HG03457 (cell line): ENCODE data around the gene GRM1.
A peak's percentile ranks its signal among the peaks of the same experiment; 100 is the strongest.

Experiments used
- ATAC-seq: cut with Tn5 transposase; IDR thresholded peaks from one replicate; pipeline ENCODE4 v1.9.1; 2021; ENCODE audit warnings: moderate number of reproducible peaks; ENCODE audit not compliant: unreplicated experiment

The GRM1 gene

DNA sequence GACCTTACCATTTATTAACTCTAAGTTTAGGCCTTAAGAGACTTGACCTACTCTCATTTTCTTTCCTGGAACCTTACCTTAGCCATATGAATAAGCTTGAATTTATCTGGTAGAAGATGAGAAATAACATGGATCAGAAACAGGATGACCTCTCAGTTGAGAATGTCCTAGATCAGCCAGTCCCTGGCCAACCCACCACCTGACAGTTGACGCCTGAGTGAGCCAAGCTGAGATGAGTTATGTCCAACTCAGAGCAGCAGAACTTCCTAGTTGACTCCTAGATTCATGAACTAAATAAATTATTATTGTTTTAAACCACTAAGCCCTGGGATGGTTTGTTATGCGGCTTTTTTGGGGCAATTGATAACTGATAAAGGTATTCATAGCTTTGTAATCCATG is 281.8 kb downstream of the GRM1 start:
- ATAC-seq = no peak

- ATAC-seq = no peak
Measured at GRCh38 chr6:146311079-146311478, 282.2 kb downstream of the GRM1 start.

GRCh38 chr6:146312608-146313007 is 283.7 kb downstream of the GRM1 start:
- no peak for ATAC-seq

DNA sequence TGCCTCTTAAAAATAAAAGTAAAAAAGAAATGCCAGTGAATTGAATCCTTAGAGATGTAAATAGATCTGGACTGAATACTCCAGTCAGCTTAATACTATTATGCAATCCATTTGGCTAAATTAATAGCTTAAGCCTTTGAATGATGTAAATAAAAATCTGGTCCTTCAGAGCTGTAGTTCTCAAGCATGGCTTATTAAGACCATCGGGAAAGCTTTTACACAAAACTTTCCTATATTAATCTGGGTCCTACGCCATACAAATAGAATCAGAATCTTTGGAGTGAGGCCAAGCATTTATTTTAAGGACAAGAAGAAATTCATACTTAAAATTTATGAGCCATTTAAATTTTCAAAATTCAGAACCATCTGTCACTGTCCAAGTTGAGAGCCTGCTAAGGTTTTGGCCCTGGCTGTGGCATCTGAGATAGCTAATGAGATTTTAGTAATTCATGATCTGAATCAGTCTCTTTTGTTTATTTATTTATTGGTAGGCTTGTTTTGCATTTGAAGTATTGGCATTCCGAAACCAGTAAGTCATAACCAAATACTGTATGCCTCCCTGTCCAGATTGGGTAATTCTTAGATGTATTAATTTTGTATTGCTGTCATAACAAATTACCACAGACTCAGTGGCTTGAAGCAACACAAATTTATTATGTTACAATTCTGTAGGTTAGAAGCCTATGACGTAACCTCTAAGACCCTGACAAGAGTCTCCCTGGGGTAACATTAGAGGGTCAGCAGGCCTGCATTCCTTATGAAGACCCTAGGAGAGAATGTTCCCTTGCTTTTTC is 286.7 kb downstream of the GRM1 start:
- ATAC-seq = no peak

DNA sequence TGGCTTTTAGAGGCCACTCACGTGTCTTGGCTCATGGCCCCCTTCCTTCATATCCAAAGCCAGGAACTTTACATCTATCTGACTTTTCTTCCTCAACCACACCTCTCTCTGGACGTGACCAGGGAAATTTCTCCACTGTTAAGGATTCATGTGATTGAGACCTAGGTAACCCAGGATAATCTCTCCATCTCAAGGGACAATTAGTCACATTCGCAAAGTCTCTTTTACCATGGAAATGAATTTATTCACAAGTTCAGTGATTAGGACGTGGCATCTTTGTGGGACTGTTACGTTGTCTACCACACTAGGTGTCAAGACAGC is 287.3 kb downstream of the GRM1 start:
- ATAC-seq = no peak

DNA sequence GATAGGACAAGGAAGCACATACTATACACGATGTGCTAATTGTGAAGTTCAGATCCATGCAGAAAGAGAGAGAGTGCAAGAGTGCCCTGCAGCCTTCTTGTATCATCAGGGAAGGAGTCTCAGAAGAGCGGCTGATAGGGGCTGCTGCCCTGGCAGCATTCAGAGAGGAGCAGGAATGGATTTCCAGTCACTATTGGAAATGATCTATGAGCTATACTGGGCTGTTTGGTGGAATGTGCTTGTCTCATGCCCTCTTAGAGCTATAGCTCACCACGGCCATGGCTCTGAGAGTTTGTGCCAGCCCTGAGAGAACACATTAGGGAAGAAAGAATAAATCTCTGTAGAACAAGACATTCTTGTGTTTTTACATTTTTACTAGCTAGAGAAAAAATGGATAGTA is 302.2 kb downstream of the GRM1 start:
- no peak for ATAC-seq

GRCh38 chr6:146335336-146335735 is 306.5 kb downstream of the GRM1 start:
- no peak for ATAC-seq

DNA sequence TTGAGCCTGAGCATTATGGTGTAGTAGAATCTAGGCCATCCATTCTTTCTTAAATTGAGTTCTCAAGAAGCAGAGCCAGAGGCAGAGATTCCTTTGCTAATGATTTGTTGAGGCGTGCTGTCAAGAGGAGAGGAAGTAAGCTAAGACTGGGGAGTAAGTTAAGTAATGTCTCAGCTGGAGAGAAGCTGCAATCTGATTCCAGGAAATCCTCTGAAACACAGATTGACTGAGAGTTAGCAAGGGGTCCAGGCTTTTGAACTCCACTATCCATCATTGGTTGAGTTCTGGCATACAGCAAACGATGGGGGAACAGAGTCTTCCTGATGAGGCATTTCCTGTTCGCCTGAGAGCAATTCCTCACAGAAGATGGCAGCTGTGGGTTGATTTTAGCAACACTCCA is 307.3 kb downstream of the GRM1 start:
- no peak for ATAC-seq

DNA sequence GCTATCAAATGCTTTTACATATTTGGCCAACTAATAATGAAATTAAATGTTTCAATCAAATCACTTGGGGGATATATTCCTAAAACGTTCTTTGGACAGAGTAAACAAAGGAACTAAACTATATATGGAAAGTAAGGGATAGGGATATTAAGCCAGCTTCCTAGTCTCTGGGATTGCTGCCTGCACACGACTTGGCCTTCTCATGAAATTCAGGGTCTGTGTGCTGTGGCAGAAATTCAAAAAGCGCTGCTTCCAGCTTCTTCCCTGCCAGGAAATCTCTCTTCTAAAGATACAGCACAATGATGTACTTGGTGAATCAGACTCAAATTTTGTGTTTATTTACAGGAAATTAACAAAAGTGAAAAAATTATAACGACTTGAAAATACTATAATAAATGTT is 308.5 kb downstream of the GRM1 start:
- no peak for ATAC-seq

DNA sequence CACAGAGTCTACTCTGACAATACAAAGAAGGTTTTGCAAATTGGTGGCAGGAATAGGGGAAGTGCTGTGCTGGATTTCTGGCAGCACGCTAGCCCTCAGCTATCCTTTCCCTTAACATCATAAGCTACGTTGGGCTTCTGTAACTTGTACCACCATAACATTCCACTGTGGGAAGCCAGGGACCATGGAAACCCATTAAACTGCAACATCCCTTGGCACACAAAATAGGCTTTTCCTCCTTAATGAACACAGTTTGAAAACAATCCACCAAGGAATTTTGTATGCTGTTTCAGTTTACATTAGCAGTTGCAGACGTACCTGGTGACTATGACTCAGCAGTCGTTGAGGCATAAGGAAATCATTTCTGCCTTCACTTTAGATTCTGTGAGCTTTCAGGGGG is 310.9 kb downstream of the GRM1 start:
- ATAC-seq = no peak

GRCh38 chr6:146341493-146342230 is 312.8 kb downstream of the GRM1 start:
- no peak for ATAC-seq

GRCh38 chr6:146345598-146345997 is 316.7 kb downstream of the GRM1 start:
- no peak for ATAC-seq

GRCh38 chr6:146347090-146347489 is 318.2 kb downstream of the GRM1 start:
- no peak for ATAC-seq

- ATAC-seq = no peak
Measured at GRCh38 chr6:146347690-146348089, 318.8 kb downstream of the GRM1 start.

DNA sequence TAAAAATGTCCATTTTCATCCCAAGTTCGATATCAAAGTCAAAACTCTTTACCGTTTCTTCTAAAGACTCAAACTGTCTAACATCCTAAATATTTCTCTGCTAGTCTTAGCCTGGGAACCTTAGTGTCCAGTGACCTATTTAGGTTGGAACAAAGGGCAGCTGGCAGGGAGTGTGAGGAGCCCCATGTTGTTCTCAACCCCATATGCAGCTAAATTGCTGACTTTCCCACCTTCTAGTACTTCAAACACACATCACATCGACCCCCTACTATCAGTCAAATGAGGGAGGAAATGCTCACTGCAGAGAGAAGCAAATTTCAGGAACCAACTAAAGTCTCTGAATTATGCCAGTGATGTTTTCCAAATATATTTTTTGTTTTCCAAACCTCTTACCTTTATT is 322.2 kb downstream of the GRM1 start:
- no peak for ATAC-seq

GRCh38 chr6:146352163-146352562 is 323.3 kb downstream of the GRM1 start:
- no peak for ATAC-seq

DNA sequence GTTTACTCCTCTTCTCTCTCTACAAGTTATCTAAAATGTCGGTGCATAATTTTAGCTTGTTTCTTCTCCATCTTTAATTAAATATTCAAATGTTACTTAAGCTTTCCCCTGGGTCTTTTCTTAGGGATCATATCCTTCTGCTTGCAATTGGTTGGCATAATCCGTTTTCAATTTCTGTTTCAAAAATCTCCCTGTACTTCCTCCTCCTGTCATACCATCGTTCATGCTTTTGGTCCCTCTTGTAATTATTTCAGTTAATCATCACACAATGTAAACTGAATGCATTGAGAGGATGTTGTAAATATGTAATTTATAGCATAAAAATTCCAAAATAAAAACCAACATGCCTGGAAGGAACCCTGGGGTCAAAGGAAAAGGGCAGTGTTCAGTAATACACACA is 325.6 kb downstream of the GRM1 start:
- no peak for ATAC-seq

GRCh38 chr6:146355521-146356100 is 326.7 kb downstream of the GRM1 start:
- ATAC-seq = no peak

- ATAC-seq = peak; percentile 47
Measured at GRCh38 chr6:146357578-146358430, 328.9 kb downstream of the GRM1 start.

DNA sequence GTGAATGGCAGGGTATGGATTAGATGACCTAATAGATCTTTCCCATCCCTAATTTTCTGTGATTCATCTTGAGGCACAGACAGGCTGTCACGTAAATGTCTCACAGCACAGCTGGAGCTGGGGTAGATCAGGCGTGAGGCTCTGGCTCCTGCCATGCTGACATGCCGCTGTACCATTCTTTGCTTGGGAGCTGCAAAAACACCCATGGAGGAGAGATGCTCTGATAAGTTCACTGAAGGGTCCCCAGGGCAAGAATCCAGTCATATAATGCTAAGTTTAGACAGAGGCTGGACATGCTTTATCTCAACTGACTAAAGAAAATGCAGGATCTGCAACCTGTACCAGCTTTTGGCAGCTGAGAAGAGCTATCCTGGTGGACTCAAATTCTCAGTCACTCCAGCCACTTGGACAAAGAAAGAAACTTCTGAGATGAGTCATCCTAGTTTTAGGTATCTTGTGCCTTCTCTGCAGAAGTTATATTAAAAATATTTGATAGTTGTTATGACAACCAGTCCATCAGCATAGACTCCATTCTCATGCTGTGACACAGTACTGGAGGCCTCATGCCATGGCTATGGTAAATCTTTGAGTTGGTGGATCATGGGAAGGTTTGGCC is 329.7 kb downstream of the GRM1 start:
- ATAC-seq = no peak

GRCh38 chr6:146359131-146359530 is 330.3 kb downstream of the GRM1 start:
- no peak for ATAC-seq
